ENCODE measurements around the gene DBN1. TPM values are rescaled to one million over a fixed set of nuclear protein-coding genes. Genes with fewer than 3 reads are reported as not detected.
A peak's percentile ranks its signal among the peaks of the same experiment; 100 is the strongest.

The DBN1 gene
- polyA plus RNA-seq, 1 of the 3 experiments (the other 2 are of a cell fraction), result 244 TPM

DNA sequence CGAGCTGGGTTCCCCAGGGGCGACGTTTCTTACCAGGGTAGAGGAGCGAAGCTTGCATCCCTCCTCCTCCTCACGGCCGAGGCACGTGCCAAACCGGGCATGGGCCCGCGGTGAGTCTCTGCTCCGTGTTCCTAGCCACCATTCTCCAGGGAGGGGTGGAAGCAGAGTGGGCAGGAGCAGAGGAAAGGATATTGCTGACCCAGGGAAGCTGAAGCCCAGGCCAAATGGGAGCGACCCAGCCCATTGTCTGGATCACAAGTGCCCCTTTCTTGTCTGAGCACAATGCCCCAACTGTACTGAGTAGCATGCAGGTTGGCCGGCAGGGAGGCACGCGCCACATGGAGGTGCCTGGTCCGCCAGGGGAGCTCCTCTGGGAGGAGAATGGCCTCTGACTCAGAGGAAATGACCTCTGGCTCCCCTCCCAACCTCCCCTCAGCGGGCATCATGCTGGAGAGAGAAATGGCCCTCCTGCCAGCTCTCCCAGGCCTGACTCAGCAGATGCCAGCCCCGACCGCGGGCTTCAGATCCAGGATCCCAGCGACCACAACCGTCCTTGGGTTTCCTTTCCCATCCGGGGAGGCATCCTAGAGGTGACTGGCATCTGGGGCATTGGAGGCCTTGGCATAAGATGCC lies 25.7 kb downstream of the DBN1 start (continued):
- no peak for TF ChIP-seq RAD21 (IDR thresholded peaks at IDR 0.05; ENCODE audit: low read length)
- peak in 1 of 2 experiments; percentile 84; a peak in 1 of 4 replicates for TF ChIP-seq EP300 (IDR thresholded peaks at IDR 0.05; ENCODE audit: borderline replicate concordance in 1 of 2, low read depth in 1 of 2, low read length in 1 of 2)
- no peak for TF ChIP-seq CHD2 (IDR thresholded peaks at IDR 0.05; ENCODE audit: low read length, partially characterized antibody)
- no peak for TF ChIP-seq RCOR1 (IDR thresholded peaks at IDR 0.05; ENCODE audit: low read length)
- TF ChIP-seq ZBTB33 (IDR thresholded peaks at IDR 0.05; ENCODE audit: borderline replicate concordance, low read depth), result 0 out of 2 replicates have a peak, but pooled peaks have one; percentile 43
- TF ChIP-seq RFX5 (IDR thresholded peaks at IDR 0.05; ENCODE audit: low read length), result no peak
- TF ChIP-seq, protein P1, sequence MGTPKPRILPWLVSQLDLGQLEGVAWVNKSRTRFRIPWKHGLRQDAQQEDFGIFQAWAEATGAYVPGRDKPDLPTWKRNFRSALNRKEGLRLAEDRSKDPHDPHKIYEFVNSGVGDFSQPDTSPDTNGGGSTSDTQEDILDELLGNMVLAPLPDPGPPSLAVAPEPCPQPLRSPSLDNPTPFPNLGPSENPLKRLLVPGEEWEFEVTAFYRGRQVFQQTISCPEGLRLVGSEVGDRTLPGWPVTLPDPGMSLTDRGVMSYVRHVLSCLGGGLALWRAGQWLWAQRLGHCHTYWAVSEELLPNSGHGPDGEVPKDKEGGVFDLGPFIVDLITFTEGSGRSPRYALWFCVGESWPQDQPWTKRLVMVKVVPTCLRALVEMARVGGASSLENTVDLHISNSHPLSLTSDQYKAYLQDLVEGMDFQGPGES (IDR thresholded peaks at IDR 0.05; ENCODE audit: low read depth, low read length), result no peak

- peak; percentile 90 for DNase-seq
- H2AFZ ChIP-seq (ENCODE audit: low read depth), result no peak overlapping the region
- H3K4me3 ChIP-seq (ENCODE audit: low read depth in 2 of 2, low read length in 1 of 2), result peak overlapping the region; percentile 69 to 77
- peak overlapping the region; percentile 93 to 96 for H3K27ac ChIP-seq (ENCODE audit: low read depth in 2 of 2, low read length in 1 of 2)
- H3K4me2 ChIP-seq, result peak overlapping the region; percentile 86
- H3K9ac ChIP-seq, result peak overlapping the region; percentile 92
- H3K79me2 ChIP-seq (ENCODE audit: insufficient read depth), result peaks cover 27% of the 10 kb centered on the region
- WGBS (ENCODE audit: low lambda C conversion rate), result 9% methylated on average over 19 of the region's 52 CpGs
- H3K27me3 ChIP-seq (ENCODE audit: insufficient read depth), result no peaks in the 10 kb centered on the region
- peaks cover 21% of the 10 kb centered on the region for H3F3A ChIP-seq (replicated peaks; ENCODE audit: insufficient read depth)
- H3K9me3 ChIP-seq, result no peaks in the 10 kb centered on the region
- H3K9me2 ChIP-seq, result no peaks in the 10 kb centered on the region
- TF ChIP-seq MEF2A (IDR thresholded peaks at IDR 0.05; ENCODE audit: borderline replicate concordance, low read depth), result no peak
- no peak for TF ChIP-seq GABPA (IDR thresholded peaks at IDR 0.05; ENCODE audit: low read depth)
- TF ChIP-seq, protein P2, sequence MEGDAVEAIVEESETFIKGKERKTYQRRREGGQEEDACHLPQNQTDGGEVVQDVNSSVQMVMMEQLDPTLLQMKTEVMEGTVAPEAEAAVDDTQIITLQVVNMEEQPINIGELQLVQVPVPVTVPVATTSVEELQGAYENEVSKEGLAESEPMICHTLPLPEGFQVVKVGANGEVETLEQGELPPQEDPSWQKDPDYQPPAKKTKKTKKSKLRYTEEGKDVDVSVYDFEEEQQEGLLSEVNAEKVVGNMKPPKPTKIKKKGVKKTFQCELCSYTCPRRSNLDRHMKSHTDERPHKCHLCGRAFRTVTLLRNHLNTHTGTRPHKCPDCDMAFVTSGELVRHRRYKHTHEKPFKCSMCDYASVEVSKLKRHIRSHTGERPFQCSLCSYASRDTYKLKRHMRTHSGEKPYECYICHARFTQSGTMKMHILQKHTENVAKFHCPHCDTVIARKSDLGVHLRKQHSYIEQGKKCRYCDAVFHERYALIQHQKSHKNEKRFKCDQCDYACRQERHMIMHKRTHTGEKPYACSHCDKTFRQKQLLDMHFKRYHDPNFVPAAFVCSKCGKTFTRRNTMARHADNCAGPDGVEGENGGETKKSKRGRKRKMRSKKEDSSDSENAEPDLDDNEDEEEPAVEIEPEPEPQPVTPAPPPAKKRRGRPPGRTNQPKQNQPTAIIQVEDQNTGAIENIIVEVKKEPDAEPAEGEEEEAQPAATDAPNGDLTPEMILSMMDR (IDR thresholded peaks at IDR 0.05), result no peak
- TF ChIP-seq EZH2phosphoT487 (IDR thresholded peaks at IDR 0.05; ENCODE audit: borderline replicate concordance, low read depth), result no peak
- TF ChIP-seq TAF1 (IDR thresholded peaks at IDR 0.05; ENCODE audit: borderline replicate concordance, low read depth, low read length), result no peak
- TF ChIP-seq, protein P1 (IDR thresholded peaks at IDR 0.05; ENCODE audit: low read depth, low read length), result no peak
- TF ChIP-seq, protein P3, sequence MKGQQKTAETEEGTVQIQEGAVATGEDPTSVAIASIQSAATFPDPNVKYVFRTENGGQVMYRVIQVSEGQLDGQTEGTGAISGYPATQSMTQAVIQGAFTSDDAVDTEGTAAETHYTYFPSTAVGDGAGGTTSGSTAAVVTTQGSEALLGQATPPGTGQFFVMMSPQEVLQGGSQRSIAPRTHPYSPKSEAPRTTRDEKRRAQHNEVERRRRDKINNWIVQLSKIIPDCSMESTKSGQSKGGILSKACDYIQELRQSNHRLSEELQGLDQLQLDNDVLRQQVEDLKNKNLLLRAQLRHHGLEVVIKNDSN (IDR thresholded peaks at IDR 0.05; ENCODE audit: borderline replicate concordance, low read depth), result no peak; the same call in 1 of the 2 replicates
- no peak for TF ChIP-seq FOSL2 (IDR thresholded peaks at IDR 0.05; ENCODE audit: borderline replicate concordance, low read depth)
- TF ChIP-seq ELF1 (IDR thresholded peaks at IDR 0.05), result no peak
- no peak for TF ChIP-seq ZBTB33 (IDR thresholded peaks at IDR 0.05; ENCODE audit: borderline replicate concordance, low read depth)
- TF ChIP-seq CHD2 (IDR thresholded peaks at IDR 0.05; ENCODE audit: low read length, partially characterized antibody), result peak; percentile 66
- peak; percentile 69 for TF ChIP-seq MXI1 (IDR thresholded peaks at IDR 0.05; ENCODE audit: low read depth, low read length)
- peak; percentile 70; the same call in 1 of the 2 replicates for TF ChIP-seq MAX (IDR thresholded peaks at IDR 0.05; ENCODE audit: low read depth)
- no peak for TF ChIP-seq NRF1 (IDR thresholded peaks at IDR 0.05; ENCODE audit: low read depth, low read length)
- TF ChIP-seq EP300 (IDR thresholded peaks at IDR 0.05; ENCODE audit: borderline replicate concordance in 1 of 2, low read depth in 1 of 2, low read length in 1 of 2), result no peak
- ChIA-PET POLR2A (interaction anchor here (1.2 to 6.1 kb wide), 4 partner anchors 20 to 44 kb away, joined by 3 to 46 read pairs (median 4); partner anchors contain the start of gene GRK6), CTCF (interaction anchor here (0.7 to 15.5 kb wide), 14 partner anchors 8 to 144 kb away, joined by 3 to 318 read pairs (median 4); partner anchors contain the start of genes GRK6, PDLIM7, PFN3 and PRELID1)
- H4K20me1 ChIP-seq (ENCODE audit: insufficient read depth), result 0 out of 2 replicates have a peak, but pooled peaks cover 9% of the 10 kb centered on the region
- H3K36me3 ChIP-seq (replicated peaks in 1 of 2; ENCODE audit: control insufficient read depth in 1 of 2, insufficient read depth in 2 of 2, low read length in 1 of 2), result peaks cover 5 to 14% of the 10 kb centered on the region in 2 experiments
- H3K4me1 ChIP-seq (ENCODE audit: control insufficient read depth in 1 of 2, insufficient read depth in 2 of 2, low read depth in 1 of 2, low read length in 1 of 2), result peaks cover 23 to 47% of the 10 kb centered on the region in 2 experiments
Measured at GRCh38 chr5:177447066-177447610, 26.3 kb downstream of the DBN1 start.

Data from SK-N-SH (cell line).